ENCODE measurements around the gene SASS6.

DNA sequence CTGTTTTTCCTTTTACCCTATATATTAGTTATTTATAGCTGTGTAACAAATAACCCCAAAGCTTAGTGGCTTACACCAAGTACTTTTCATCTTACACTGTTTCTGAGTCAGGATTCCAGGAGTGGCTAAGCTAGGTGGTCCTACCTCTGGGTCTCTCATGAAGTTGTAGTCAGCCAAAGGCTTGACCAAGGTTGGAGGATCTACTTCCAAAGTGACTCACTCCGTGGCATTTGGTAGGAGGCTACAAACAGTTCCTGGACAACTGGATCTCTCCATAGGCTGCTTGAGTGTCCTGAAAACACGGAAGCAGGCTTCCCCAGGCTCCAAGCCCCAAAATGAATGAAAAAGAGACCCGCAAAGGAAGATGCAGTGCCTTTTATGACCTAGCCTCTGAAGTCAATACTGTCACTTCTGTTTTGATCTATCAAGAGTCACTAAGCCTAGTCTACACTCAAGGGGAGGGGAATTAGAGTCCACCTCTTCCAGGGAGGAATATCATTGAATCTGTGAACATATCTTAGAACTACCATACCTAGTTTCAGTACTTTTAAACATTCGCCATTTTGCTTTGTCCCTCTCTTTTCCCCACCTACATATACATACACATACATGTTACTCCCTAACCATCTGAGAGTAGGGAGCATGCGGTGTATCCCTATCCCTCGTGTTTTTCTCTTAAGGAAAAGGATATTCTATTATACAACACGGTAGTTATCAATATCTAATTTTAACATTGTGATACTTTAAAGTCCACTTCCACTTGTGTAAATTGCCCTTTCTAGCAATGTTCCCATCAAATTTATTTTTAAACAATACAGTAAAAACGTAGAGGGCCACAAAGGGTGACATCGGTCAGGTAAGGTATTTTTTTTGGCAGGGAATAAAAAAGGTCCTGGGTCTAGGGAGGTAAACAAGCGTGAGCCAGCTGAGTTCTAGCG is 95.7 kb downstream of the SASS6 start:
- TF ChIP-seq, protein P1, sequence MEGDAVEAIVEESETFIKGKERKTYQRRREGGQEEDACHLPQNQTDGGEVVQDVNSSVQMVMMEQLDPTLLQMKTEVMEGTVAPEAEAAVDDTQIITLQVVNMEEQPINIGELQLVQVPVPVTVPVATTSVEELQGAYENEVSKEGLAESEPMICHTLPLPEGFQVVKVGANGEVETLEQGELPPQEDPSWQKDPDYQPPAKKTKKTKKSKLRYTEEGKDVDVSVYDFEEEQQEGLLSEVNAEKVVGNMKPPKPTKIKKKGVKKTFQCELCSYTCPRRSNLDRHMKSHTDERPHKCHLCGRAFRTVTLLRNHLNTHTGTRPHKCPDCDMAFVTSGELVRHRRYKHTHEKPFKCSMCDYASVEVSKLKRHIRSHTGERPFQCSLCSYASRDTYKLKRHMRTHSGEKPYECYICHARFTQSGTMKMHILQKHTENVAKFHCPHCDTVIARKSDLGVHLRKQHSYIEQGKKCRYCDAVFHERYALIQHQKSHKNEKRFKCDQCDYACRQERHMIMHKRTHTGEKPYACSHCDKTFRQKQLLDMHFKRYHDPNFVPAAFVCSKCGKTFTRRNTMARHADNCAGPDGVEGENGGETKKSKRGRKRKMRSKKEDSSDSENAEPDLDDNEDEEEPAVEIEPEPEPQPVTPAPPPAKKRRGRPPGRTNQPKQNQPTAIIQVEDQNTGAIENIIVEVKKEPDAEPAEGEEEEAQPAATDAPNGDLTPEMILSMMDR (conservative IDR thresholded peaks at IDR 0.05; ENCODE audit: low read depth, low read length), result no peak
- TF ChIP-seq EZH2 (IDR thresholded peaks at IDR 0.05; ENCODE audit: low read length, unreplicated experiment), result no peak
- TF ChIP-seq EZH2phosphoT487 (IDR thresholded peaks at IDR 0.05; ENCODE audit: borderline replicate concordance, low read length), result no peak
